NOMO-1 (cell line): ENCODE data around the gene SGSM2.

Experiments used
- DNase-seq, 2 experiments: peaks; one replicate each; lab custom pipeline; 2025; ENCODE audit not compliant: unreplicated experiment in 2 of 2; lab: John Stamatoyannopoulos, UW

The SGSM2 gene

DNA sequence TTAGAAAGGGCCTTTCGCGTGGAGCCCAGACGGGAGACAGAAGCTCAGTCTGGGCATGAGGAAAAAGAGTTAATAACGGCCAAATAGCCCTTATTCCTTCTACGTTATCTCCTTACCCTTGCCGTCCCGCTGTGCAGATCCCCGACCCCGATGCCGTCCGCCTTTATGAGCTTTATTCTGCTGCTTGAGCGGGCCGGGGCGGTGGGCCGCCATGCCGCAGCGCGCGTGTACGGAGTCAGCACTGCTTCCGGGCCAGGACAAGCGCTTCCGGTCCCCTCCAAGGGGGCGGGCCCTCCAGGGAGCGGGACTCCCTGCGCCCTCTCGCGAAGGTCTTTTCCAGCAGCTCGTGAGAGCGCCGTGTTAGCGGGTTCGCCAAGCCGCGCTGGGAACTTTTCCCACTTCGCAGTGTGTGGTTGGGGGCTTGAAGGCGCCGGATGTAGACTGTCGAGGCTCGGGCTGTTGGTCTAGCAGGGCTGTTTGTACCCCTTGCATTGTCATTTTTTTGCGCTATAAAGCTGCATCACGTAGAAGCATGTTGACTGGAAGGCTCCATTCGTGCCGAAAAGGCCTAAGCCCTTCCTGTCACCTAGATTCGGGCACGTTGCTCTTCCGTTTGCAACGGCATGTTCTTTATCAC lies 968 bp upstream of the SGSM2 start, which contains the start of gene TSR1:
TSR1 (minus strand) TSS at position 243 of the 637 bp plus-strand sequence; CDS start at position 213, 30 bp downstream.
- peak; percentile 81 to 85 for DNase-seq

DNA sequence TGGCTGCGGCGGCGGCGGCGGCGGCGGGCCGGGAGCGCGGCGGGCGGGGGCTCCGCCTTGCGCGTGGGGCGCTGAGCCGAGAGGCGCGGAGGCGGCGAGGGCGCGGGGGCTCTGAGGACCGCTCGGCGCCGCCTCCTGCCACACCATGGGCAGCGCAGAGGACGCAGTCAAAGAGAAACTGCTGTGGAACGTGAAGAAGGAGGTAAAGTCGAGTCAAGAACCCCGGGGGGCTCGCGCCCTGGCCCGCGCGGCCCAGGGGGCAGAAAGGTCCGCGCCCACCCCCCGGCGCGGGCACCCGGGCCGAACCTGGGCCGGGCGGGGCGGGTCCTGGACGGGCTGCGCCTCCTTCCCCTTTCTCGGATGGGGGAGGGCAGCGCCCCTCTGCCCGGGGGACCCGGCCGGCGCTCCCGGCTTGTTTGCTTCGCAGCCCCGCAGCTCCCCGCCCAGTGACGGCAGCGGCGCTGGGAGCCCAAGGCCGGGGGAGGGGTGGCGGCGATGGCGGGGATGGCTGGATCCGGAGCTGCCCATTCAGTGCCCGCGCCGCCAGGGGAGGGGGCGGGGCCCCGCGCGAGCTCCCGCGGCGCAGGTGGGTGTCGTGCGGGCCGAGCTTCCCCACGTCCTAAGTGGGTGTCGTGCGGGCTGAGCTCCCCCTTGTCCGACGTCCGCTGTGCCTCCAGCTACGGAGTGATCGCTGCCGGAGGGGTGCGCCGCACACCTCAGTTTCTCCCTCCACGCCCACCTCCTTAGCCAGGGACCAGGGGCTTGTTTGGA lies 428 bp downstream of the SGSM2 start:
- peak; percentile 26 to 29 for DNase-seq

DNA sequence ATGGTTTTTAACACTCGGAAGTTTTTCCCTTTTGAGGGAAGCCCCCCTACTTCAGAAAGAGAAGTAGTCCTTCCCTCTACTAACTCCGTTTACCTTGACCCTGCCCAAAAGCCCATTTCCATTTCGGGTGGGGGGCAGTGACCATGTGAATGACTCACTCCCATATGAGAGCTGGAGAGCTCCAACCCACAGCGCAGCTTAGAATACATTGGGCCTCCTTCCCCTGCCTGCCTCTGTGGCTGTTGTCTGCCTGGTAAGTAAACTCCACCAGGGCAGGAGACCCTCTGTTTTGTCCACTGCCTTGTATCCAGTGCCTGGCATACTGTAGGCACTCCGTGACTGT lies 985 bp downstream of the SGSM2 start:
- no peak for DNase-seq

GRCh38 chr17:2343421-2343820 lies 6.1 kb downstream of the SGSM2 start:
- no peak for DNase-seq

- no peak for DNase-seq
Measured at GRCh38 chr17:2344528-2344927, 7.2 kb downstream of the SGSM2 start.

- DNase-seq: no peak
Measured at GRCh38 chr17:2346475-2346874, 9.2 kb downstream of the SGSM2 start.

- no peak for DNase-seq
Measured at GRCh38 chr17:2347805-2348685, 10.7 kb downstream of the SGSM2 start.

DNA sequence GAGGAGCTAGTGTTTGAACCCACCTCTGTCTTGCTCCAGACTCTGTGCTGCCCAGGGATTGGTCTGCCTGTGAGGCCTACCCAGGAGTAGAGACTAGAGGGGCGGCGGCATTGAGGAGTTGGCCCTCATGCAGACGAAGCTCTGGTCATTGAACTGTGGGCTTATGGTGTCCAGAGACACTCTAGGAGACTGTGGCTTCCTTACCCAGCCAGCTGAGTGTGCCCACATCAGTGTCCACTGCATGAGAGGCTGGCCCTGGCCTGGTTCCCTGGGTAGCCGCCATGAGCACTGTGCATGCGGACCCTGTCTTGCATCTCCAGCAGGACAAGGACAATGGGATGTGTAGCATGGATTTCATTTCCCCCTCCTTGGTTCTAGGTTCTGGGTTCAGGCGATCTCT lies 14.0 kb downstream of the SGSM2 start:
- DNase-seq: no peak

GRCh38 chr17:2354311-2354710 lies 17.0 kb downstream of the SGSM2 start:
- DNase-seq: no peak

- DNase-seq: no peak
Measured at GRCh38 chr17:2357237-2357636, 19.9 kb downstream of the SGSM2 start.

DNA sequence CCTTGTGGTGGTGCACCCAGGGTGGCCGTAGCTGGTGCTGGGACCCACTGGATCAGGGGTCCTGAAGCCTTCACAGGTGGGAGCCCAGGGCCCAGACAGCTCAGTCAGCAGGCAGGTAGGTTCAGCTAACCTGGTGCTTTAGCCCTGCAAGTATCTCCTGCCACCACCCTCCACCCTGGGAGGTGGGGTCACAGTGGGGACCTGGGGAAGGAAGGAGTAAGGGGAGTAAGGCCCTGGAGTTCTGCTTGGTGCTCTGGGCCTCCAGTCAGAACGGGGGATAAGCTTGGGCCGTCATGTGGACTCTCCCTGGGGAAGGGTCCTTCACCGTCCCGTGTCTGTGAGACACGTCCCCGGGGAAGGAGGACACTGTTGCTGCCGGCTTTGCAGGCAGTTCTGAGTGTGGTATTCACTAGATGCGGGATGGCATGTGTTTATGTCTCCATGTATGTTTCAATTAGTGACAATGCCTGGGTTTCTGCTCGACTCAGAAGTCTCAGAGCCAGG lies 20.7 kb downstream of the SGSM2 start:
- no peak for DNase-seq

DNA sequence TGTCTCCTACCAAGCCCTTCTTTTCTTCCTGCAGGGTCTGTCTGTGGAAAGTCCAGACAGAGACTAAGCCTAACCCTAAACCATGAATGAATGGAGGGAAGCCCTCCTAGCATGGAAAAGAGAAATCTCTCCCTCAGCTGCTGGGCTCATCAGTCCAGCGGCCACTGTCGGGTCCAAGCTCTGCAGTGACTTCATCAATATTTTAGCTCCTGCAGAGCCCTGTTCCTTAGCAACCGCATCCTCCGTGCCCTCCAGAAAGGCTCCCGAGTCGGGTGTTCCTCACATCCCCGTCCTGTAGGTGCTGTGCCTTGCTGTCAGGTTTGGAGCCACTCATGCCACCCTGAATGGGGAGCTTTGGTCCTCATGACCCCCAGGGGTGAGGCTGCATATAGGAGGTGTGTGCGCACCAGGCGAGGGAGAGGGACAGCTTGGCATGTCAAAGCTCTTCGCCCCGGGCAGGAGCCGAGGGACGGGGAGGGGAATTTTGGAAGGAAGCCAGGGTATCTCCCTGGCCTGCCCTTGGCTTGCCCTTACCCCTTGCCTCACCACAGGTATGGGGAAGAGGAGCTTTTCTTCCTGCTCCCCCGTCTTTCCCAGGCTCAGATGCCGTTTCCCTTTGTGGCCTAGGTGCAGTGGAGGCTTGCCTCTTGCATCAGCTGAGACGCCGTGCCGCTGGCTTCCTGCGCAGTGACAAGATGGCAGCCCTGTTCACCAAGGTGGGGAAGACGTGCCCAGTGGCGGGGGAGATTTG lies 23.9 kb downstream of the SGSM2 start:
- DNase-seq: no peak

DNA sequence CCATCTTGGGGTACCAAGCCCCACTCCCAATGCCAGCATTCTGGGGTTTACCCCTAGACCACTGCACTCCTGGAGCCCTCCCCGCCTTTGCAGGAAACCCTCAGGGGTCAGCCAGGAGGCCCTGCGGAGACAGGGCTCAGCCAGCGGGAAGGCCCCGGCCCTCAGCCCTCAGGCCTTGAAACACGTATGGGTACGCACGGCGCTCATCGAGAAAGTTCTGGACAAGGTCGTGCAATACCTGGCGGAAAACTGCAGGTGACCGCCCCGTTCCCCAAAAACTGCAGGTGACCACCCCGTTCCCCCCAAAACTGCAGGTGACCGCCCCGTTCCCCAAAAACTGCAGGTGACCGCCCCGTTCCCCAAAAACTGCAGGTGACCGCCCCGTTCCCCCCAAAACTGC lies 24.7 kb downstream of the SGSM2 start:
- DNase-seq: no peak

DNA sequence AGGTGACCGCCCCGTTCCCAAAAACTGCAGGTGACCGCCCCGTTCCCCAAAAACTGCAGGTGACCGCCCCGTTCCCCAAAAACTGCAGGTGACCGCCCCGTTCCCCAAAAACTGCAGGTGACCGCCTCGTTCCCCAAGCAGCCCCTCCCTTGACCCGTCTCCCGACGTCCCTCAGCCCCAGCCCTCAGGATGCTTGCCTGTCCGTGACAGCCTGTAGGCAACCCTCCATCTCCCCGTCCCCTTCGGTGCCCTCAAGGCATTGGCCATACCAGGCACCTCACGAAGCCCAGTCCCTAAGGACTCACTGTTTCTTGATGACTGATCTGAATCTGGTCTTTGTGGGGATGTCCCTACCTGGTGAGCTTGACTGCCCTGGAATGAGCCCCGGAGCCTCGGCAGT lies 25.1 kb downstream of the SGSM2 start:
- no peak for DNase-seq

- DNase-seq: no peak
Measured at GRCh38 chr17:2362881-2363280, 25.6 kb downstream of the SGSM2 start.

- no peak for DNase-seq
Measured at GRCh38 chr17:2363318-2363717, 26.0 kb downstream of the SGSM2 start.

DNA sequence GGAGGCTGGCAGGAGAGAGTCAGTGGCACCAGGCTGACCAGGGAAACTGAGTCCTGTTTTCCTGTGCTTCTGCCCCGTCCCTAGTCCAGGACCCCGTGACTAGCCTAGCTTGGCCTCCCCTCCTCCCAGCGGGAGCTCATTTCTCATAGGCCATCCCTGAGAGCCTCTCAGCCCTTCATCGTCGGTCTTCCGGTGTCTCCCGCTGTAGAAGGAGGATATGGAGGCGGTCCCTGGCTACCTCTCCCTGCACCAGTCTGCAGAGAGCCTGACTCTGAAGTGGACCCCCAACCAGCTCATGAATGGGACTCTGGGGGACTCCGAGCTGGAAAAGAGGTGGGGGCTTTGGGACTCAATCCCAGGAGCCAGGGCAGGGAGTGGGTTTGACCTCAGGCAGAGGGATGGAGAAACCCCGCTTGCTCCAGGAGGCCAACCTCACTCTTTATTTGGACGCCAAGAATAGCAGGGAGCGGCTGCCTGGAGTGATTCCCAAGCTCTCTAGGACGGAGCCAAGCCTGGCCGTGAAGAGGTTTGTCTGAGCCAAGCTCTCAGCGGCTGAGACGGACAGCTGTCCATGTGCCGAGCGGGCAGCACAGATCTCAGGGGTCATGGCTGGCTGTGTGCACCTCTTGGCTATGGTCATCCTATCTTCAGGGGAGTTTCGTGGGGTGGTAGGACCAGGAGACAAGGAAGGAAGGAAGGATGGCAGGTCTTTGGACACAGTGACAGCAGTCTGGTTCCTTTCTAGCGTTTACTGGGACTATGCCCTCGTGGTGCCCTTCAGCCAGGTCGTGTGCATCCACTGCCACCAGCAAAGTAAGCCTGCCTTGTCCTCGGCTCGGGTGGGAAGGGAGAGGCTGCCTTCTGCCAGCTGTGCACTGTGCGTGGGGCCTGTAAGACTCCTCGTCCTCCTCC lies 26.8 kb downstream of the SGSM2 start:
- no peak for DNase-seq

- DNase-seq: no peak
Measured at GRCh38 chr17:2364763-2365116, 27.4 kb downstream of the SGSM2 start.

DNA sequence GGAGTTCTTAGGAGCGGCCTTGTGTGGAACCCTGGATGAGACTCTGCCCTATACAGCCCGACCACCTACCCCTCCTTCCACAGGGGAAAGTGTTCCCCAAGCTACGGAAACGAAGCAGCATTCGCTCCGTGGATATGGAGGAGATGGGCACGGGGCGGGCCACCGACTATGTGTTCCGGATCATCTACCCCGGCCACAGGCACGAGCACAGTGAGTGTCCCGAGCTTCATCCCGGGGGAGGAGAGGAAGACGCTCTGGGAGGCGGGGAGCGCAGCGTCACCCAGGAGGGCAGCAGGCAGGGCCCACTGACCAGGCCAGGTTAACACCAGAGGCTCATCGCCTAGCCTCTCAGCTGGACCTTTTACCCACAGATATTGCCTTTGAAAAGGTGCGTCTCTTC lies 27.8 kb downstream of the SGSM2 start:
- no peak for DNase-seq
